CD14-positive monocyte (primary cell): ENCODE data around the gene PRL. TPM values are rescaled to one million over a fixed set of nuclear protein-coding genes. Genes with fewer than 3 reads are reported as not detected.

ENCODE experiments used
- DNase-seq, 3 donors: peaks; one replicate each; pipeline ENCODE4 v3.0.0-alpha.2; 2011 to 2022
- H2AFZ ChIP-seq: 2 replicates; pipeline ENCODE4 v1.6.0; 2012; ENCODE audit warnings: mild to moderate bottlenecking, low read depth, low read length, inconsistent platforms; ENCODE audit not compliant: insufficient read depth, poor library complexity, severe bottlenecking
- H3K27ac ChIP-seq, 2 donors: 1 replicate in 1 of 2; 2 replicates in 1 of 2; pipeline ENCODE4 v1.5.1; 2012 to 2013; ENCODE audit warnings: low read length in 2 of 2, control low read depth in 1 of 2, inconsistent platforms in 1 of 2, low read depth in 1 of 2, mild to moderate bottlenecking in 1 of 2
- H3K27me3 ChIP-seq, 2 donors: one replicate each; pipeline versions ENCODE4 v1.6.0 to v1.6.1; 2011 to 2013; ENCODE audit warnings: low read length in 2 of 2; ENCODE audit not compliant: control insufficient read depth in 2 of 2, insufficient read depth in 2 of 2
- H3K36me3 ChIP-seq, 2 donors: replicated peaks in 1 of 2; 1 replicate in 1 of 2; 2 replicates in 1 of 2; pipeline versions ENCODE4 v1.5.1 to v1.6.1; 2012 to 2013; ENCODE audit warnings: low read length in 2 of 2, control low read depth in 1 of 2, inconsistent platforms in 1 of 2, mild to moderate bottlenecking in 1 of 2; ENCODE audit not compliant: insufficient read depth in 2 of 2, control insufficient read depth in 1 of 2
- H3K4me1 ChIP-seq, 2 donors: 1 replicate in 1 of 2; 2 replicates in 1 of 2; pipeline versions ENCODE4 v1.5.1 to v1.6.1; 2012 to 2013; ENCODE audit warnings: low read length in 2 of 2, control low read depth in 1 of 2, inconsistent platforms in 1 of 2, mild to moderate bottlenecking in 1 of 2, moderate library complexity in 1 of 2; ENCODE audit not compliant: insufficient read depth in 2 of 2, control insufficient read depth in 1 of 2
- H3K4me2 ChIP-seq: replicated peaks from 2 replicates; pipeline ENCODE3; 2012; ENCODE audit warnings: low read length, moderate library complexity, mild to moderate bottlenecking; ENCODE audit not compliant: poor library complexity, severe bottlenecking; ENCODE audit errors: extremely low read depth
- H3K4me3 ChIP-seq, 3 experiments: fragments of 200-600 bp in 1 of 3; sonication (generic) in 1 of 3; replicated peaks in 1 of 3; 1 replicate in 2 of 3; 2 replicates in 1 of 3; pipeline ENCODE4 v1.5.1; 2011 to 2013; ENCODE audit warnings: low read length in 3 of 3, mild to moderate bottlenecking in 3 of 3, control low read depth in 2 of 3, low read depth in 2 of 3, inconsistent platforms in 1 of 3, moderate library complexity in 1 of 3
- H3K79me2 ChIP-seq: 2 replicates; pipeline ENCODE4 v1.6.0; 2012; ENCODE audit warnings: mild to moderate bottlenecking, control low read depth, inconsistent platforms, low read length, moderate library complexity; ENCODE audit not compliant: insufficient read depth
- H3K9ac ChIP-seq: 2 replicates; pipeline ENCODE4 v1.6.0; 2017; ENCODE audit warnings: low read length, mild to moderate bottlenecking; ENCODE audit not compliant: insufficient read depth, poor library complexity, severe bottlenecking
- H3K9me3 ChIP-seq, 2 donors: replicated peaks in 1 of 2; 1 replicate in 1 of 2; 2 replicates in 1 of 2; pipeline versions ENCODE4 v1.5.1 to v1.6.1; 2012 to 2013; ENCODE audit warnings: low read length in 2 of 2, control low read depth in 1 of 2; ENCODE audit not compliant: control insufficient read depth in 1 of 2, insufficient read depth in 1 of 2
- H4K20me1 ChIP-seq: 2 replicates; pipeline ENCODE4 v1.6.0; 2012; ENCODE audit warnings: mild to moderate bottlenecking, low read length, control low read depth, moderate library complexity; ENCODE audit not compliant: insufficient read depth
- H3K27ac Mint-ChIP-seq, 7 donors: one replicate each; pipeline ENCODE4 v1.8.0; 2020; ENCODE audit warnings: mild to moderate bottlenecking in 7 of 7, mixed read lengths in 7 of 7, moderate library complexity in 6 of 7, inconsistent platforms in 2 of 7
- H3K27me3 Mint-ChIP-seq, 3 donors: one replicate each; pipeline ENCODE4 v1.8.0; 2021 to 2022; ENCODE audit warnings: low read depth in 3 of 3, mild to moderate bottlenecking in 3 of 3, mixed read lengths in 3 of 3, moderate library complexity in 3 of 3, inconsistent platforms in 1 of 3
- H3K36me3 Mint-ChIP-seq, 2 donors: one replicate each; pipeline ENCODE4 v1.8.0; 2020; ENCODE audit warnings: mixed read lengths in 2 of 2, inconsistent platforms in 1 of 2, mild to moderate bottlenecking in 1 of 2
- H3K4me1 Mint-ChIP-seq: one replicate; pipeline ENCODE4 v1.8.0; 2020; ENCODE audit warnings: mild to moderate bottlenecking, mixed read lengths
- H3K4me3 Mint-ChIP-seq, 2 donors: one replicate each; pipeline ENCODE4 v1.8.0; 2020; ENCODE audit warnings: mild to moderate bottlenecking in 2 of 2, mixed read lengths in 2 of 2, moderate library complexity in 1 of 2
- H3K9me3 Mint-ChIP-seq, 7 donors: one replicate each; pipeline ENCODE4 v1.8.0; 2020 to 2022; ENCODE audit warnings: mixed read lengths in 7 of 7, mild to moderate bottlenecking in 6 of 7, moderate library complexity in 6 of 7, inconsistent platforms in 2 of 7
- CTCF ChIP-seq: fragments of 200-600 bp; IDR thresholded peaks from one replicate; pipeline ENCODE4 v1.8.0; 2022; ENCODE audit warnings: antibody characterized with exemption, mild to moderate bottlenecking
- WGBS: methylation state at CpG from one replicate; pipeline ENCODE4 v1.1.5; 2013; ENCODE audit warnings: missing lambda C conversion rate; ENCODE audit not compliant: insufficient coverage; 5-methylcytosine and 5-hydroxymethylcytosine counted together
- intact Hi-C, 2 donors: fragments of 100-400 bp; cut with micrococcal nuclease; formaldehyde crosslinking; loops; one replicate each; pipeline versions ENCODE4 v1.15.0 to v1.15.1; 2023
- polyA plus RNA-seq, 3 donors: library from polyadenylated mRNA; depleted of rRNA in 1 of 3; unstranded in 2 of 3; stranded (reverse) in 1 of 3; fragments of 300-500 nt in 2 of 3; fragments of >200 nt in 1 of 3; fragmentation: Illumina TruSeq in 2 of 3; gene quantifications; 1 replicate in 2 of 3; 2 replicates in 1 of 3; pipeline ENCODE4 v1.2.3, GENCODE V29; 2012 to 2021

The PRL gene
- polyA plus RNA-seq, 3 donors: 0.13 to 0.42 TPM; not detected in 1

- Histone ChIP-seq H3K9ac (no peak overlapping the region), H4K20me1 (no peaks in the 10 kb centered on the region), H3K4me1 (no peaks in the 10 kb centered on the region), H3K4me2 (no peak overlapping the region), H3K9me3 (peaks cover 0 to 5% of the 10 kb centered on the region in 2 donors), H3K27ac (no peak overlapping the region), H3K4me3 (no peak overlapping the region), H3K79me2 (no peaks in the 10 kb centered on the region), H2AFZ (no peak overlapping the region), H3K36me3 (no peaks in the 10 kb centered on the region), H3K27me3 (no peaks in the 10 kb centered on the region)
- no peak for DNase-seq
- Mint-ChIP-seq H3K27ac (no peak overlapping the region), H3K4me3 (no peak overlapping the region), H3K27me3 (peaks cover 0 to 2% (median 0%) of the 10 kb centered on the region in 3 donors), H3K9me3 (peaks cover 2 to 10% (median 4%) of the 10 kb centered on the region in 7 donors), H3K4me1 (no peaks in the 10 kb centered on the region), H3K36me3 (no peaks in the 10 kb centered on the region)
- no peak for TF ChIP-seq CTCF
- intact Hi-C loops: no loop called here
These were observed 28.6 kb upstream of the PRL start for GRCh38 chr6:22325481-22325880.

- intact Hi-C loops: no loop called here
- Histone ChIP-seq H3K79me2 (no peaks in the 10 kb centered on the region), H3K36me3 (no peaks in the 10 kb centered on the region), H3K9me3 (peaks cover 0 to 2% of the 10 kb centered on the region in 2 donors), H2AFZ (no peak overlapping the region), H3K27ac (no peak overlapping the region), H3K4me1 (no peaks in the 10 kb centered on the region), H3K9ac (no peak overlapping the region), H4K20me1 (no peaks in the 10 kb centered on the region), H3K27me3 (no peaks in the 10 kb centered on the region), H3K4me3 (no peak overlapping the region), H3K4me2 (no peak overlapping the region)
- no peak overlapping the region for H3K27ac Mint-ChIP-seq
- H3K27me3 Mint-ChIP-seq: no peaks in the 10 kb centered on the region
- H3K4me3 Mint-ChIP-seq: no peak overlapping the region
- no CpG with 5 or more reads among the region's 1 CpG for WGBS
- H3K4me1 Mint-ChIP-seq: no peaks in the 10 kb centered on the region
- peaks cover 0 to 7% (median 3%) of the 10 kb centered on the region in 7 donors for H3K9me3 Mint-ChIP-seq
- DNase-seq: no peak
- no peak for TF ChIP-seq CTCF
- no peaks in the 10 kb centered on the region for H3K36me3 Mint-ChIP-seq
These were observed 27.0 kb upstream of the PRL start for GRCh38 chr6:22323848-22324247.
